ENCODE data around the gene CGB5. TPM values are rescaled to one million over a fixed set of nuclear protein-coding genes. Genes with fewer than 3 reads are reported as not detected.
"Not testable (repeated sequence)": the region's sequence is repeated elsewhere in the genome, so short reads cannot be mapped to it uniquely, and the experiment has no call there.

CGB5 gene
- total RNA-seq, 2 donors from 2014 or later: 0.44 TPM; not detected in 1

- not testable (repeated sequence) for H3K9me3 ChIP-seq (ENCODE audit: control insufficient read depth, low read length); H3K4me3 ChIP-seq (ENCODE audit: low read length); H3K4me1 Mint-ChIP-seq; H3K36me3 ChIP-seq (ENCODE audit: control insufficient read depth, insufficient read depth, low read length); H3K36me3 Mint-ChIP-seq (ENCODE audit: low read depth); H3K27ac ChIP-seq (ENCODE audit: low read depth, low read length); H3K4me3 Mint-ChIP-seq; H3K4me1 ChIP-seq (ENCODE audit: control insufficient read depth, insufficient read depth, low read length); H3K27ac Mint-ChIP-seq; H3K9ac ChIP-seq (ENCODE audit: extremely low read depth, low read length, poor library complexity, severe bottlenecking)
- TF ChIP-seq, protein P1, sequence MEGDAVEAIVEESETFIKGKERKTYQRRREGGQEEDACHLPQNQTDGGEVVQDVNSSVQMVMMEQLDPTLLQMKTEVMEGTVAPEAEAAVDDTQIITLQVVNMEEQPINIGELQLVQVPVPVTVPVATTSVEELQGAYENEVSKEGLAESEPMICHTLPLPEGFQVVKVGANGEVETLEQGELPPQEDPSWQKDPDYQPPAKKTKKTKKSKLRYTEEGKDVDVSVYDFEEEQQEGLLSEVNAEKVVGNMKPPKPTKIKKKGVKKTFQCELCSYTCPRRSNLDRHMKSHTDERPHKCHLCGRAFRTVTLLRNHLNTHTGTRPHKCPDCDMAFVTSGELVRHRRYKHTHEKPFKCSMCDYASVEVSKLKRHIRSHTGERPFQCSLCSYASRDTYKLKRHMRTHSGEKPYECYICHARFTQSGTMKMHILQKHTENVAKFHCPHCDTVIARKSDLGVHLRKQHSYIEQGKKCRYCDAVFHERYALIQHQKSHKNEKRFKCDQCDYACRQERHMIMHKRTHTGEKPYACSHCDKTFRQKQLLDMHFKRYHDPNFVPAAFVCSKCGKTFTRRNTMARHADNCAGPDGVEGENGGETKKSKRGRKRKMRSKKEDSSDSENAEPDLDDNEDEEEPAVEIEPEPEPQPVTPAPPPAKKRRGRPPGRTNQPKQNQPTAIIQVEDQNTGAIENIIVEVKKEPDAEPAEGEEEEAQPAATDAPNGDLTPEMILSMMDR (conservative IDR thresholded peaks at IDR 0.05): peak; percentile 77
- 16 to 30% methylated on average over 6 to 7 of the region's 9 CpGs for WGBS, 2 experiments (ENCODE audit: insufficient coverage in 1 of 2, insufficient read length in 1 of 2)
- Mint-ChIP-seq H3K27me3 (ENCODE audit: insufficient read depth) (peaks cover 73% of the 10 kb centered on the region), H3K9me3 (peaks cover 10% of the 10 kb centered on the region)
- DNase-seq: peak; percentile 76
- peaks cover 49% of the 10 kb centered on the region for H3K27me3 ChIP-seq (ENCODE audit: control insufficient read depth, insufficient read depth, low read length, poor library complexity, severe bottlenecking)
Measured at GRCh38 chr19:49074869-49075268, 31.2 kb downstream of the CGB5 start.

DNA sequence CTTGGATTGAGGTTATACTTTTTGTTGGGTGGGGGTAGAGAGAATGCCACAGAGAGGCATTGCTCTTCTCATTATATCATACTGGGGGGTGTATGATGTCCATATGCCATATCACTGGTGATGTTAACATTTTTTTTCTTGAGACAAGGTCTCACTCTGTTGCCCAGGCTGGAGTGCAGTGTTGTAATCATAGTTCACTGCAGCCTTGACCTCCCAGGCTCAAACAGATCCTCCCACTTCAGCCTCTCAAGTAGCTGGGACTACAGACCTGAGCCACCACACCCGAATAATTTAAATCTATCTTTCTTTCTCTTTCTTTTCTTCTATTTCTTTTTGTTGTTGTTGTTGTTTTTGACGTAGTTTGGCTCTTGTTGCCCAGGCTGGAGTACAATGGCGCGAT is 36.7 kb downstream of the CGB5 start:
- Histone ChIP-seq H3K36me3 (ENCODE audit: control insufficient read depth, insufficient read depth, low read length) (no peaks in the 10 kb centered on the region), H3K4me3 (ENCODE audit: low read length) (no peak overlapping the region), H3K9ac (ENCODE audit: extremely low read depth, low read length, poor library complexity, severe bottlenecking) (no peak overlapping the region), H3K4me1 (ENCODE audit: control insufficient read depth, insufficient read depth, low read length) (no peaks in the 10 kb centered on the region), H3K9me3 (ENCODE audit: control insufficient read depth, low read length) (no peaks in the 10 kb centered on the region), H3K27ac (ENCODE audit: low read depth, low read length) (no peak overlapping the region), H3K27me3 (ENCODE audit: control insufficient read depth, insufficient read depth, low read length, poor library complexity, severe bottlenecking) (peaks cover 12% of the 10 kb centered on the region)
- no peak overlapping the region for H3K4me3 Mint-ChIP-seq
- 95% methylated on average over 4 of the region's 4 CpGs; no CpG with 5 or more reads in 1 of the 2 experiments for WGBS, 2 experiments (ENCODE audit: insufficient coverage in 1 of 2, insufficient read length in 1 of 2)
- H3K27me3 Mint-ChIP-seq (ENCODE audit: insufficient read depth): peaks cover 49% of the 10 kb centered on the region
- H3K4me1 Mint-ChIP-seq: peaks cover 2% of the 10 kb centered on the region
- no peak overlapping the region for H3K27ac Mint-ChIP-seq
- no peaks in the 10 kb centered on the region for H3K36me3 Mint-ChIP-seq (ENCODE audit: low read depth)
- TF ChIP-seq, protein P1 (conservative IDR thresholded peaks at IDR 0.05): no peak
- DNase-seq: no peak
- peaks cover 4% of the 10 kb centered on the region for H3K9me3 Mint-ChIP-seq

DNA sequence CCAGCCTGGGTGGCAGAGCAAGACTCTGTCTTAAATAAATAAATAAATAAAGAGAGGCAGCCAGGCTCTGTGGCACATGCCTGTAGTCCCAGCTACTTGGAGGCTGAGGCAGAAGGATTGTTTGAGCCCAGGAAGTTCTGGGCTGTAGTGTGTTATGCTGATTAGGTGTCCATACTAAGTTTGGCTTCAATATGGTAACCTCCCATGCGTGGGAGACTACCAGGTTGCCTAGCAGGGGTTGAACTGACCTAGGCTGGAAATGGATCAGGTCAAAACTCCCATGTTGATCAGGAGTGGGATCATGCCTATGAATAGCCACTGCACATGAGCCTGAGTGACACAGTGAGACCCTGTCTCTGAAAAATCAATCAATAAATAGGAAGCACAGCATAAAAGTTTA is 37.6 kb downstream of the CGB5 start:
- Histone ChIP-seq H3K4me3 (ENCODE audit: low read length) (no peak overlapping the region), H3K27me3 (ENCODE audit: control insufficient read depth, insufficient read depth, low read length, poor library complexity, severe bottlenecking) (peaks cover 12% of the 10 kb centered on the region), H3K9me3 (ENCODE audit: control insufficient read depth, low read length) (no peaks in the 10 kb centered on the region), H3K36me3 (ENCODE audit: control insufficient read depth, insufficient read depth, low read length) (peaks cover 2% of the 10 kb centered on the region), H3K4me1 (ENCODE audit: control insufficient read depth, insufficient read depth, low read length) (no peaks in the 10 kb centered on the region), H3K9ac (ENCODE audit: extremely low read depth, low read length, poor library complexity, severe bottlenecking) (no peak overlapping the region), H3K27ac (ENCODE audit: low read depth, low read length) (no peak overlapping the region)
- DNase-seq: no peak
- Mint-ChIP-seq H3K36me3 (ENCODE audit: low read depth) (peaks cover 4% of the 10 kb centered on the region), H3K27ac (no peak overlapping the region), H3K4me3 (no peak overlapping the region), H3K9me3 (peaks cover 4% of the 10 kb centered on the region), H3K4me1 (peaks cover 5% of the 10 kb centered on the region), H3K27me3 (ENCODE audit: insufficient read depth) (peaks cover 46% of the 10 kb centered on the region)
- TF ChIP-seq, protein P1 (conservative IDR thresholded peaks at IDR 0.05): no peak
- WGBS, 2 experiments (ENCODE audit: insufficient coverage in 1 of 2, insufficient read length in 1 of 2): 83 to 100% methylated on average over 1 of the region's 1 CpG
